ENCODE results near the gene TUBA3C.

TUBA3C gene

DNA sequence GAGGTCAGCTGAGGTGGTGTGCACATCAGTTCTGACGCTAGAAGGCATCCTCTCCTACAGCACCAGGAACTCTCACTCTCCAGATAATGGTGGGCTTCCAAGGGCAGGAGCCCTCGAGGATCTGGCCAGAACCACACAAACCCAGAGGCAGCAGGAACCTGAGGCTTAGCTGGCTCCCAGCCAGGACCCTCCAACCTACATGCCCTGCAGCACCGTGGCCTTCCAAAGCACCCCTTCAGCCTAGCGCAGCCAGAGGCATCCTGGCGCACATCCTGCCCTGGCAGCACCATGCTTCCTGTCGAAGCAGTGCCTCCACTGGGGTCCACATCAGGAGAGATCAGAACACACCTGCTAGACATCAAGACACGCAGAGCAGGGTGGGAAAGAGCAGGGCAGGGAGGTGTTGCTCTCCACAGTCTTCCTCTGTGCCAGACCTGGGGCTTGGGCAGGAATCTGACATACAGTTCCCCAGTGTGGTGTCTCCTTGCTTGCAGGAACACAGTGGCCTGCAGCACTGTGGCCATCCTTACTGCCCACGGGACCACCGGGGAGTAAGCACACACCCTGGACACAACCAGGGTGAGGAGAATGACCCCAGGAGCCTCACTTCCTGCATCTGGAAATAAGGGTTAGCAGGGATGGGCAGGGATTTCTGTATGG is 21.7 kb downstream of the TUBA3C start:
- DNase-seq: no peak

DNA sequence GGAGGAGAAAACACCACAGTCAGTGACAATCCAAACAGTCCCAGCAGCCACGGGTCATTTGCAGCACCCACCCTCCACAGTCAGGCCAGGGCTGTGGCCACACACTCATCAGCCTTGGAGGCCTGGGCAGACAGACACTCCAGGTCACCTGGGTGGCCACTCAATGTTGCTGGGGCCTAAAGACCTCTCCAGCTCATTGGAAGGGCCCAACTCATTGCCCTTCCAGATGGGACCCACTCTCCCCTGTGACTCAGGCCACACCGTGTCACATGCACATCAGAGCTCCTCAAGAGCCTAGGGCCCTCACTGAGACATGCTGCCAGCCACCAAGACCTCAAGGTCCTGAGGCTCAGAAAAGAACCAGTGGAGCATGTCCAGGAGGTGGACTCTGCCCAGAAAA is 22.4 kb downstream of the TUBA3C start:
- no peak for DNase-seq

DNA sequence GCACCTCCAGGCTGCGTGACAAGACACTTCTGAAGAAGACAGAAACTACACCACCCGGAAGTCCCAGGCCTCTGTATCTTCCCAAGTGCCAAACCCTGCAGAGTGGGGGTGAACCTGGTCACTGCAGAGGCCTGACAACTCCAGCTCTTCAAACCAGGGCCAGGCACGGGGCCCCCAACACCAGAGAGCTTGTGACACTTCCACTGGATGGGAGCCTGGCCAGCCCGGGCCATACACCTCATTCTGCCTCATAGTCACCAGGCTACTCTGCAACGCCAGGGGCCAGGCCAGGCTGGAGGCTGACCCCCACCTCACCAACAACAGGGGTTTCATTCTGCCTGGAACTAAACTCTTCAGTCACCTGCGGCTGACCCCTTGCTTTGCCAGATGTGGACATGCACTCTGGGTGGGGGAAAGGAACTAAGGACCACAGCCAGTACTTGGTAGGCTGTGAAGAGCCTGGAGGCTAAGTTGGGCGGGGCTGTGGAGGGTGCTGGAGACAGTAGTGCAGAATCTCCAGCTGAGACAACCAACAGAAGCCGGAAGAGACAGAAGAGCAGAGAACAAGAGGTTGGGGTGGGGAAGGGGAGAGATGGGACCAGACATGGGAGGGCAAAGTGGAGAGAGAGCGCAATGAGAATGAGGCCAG is 23.0 kb downstream of the TUBA3C start:
- no peak for DNase-seq

DNA sequence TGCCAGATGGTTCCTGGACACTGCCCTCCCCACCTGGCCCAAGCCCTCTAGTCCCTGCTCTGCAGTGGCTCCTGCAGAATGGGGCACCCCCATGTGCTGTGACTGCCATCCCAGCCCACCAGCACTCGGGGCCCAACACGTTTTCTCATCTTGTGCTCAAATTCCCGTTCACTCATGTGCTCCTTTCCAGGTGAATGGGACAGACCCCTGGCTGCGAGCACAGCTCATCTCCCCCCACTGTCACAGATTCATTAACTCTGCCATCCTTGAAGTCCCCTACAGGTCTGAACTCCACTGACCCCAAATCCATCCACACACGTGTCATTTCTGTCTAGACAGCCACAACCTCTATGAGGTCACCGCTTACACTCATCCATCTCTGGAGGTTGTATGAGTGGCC is 23.6 kb downstream of the TUBA3C start:
- DNase-seq: no peak

DNA sequence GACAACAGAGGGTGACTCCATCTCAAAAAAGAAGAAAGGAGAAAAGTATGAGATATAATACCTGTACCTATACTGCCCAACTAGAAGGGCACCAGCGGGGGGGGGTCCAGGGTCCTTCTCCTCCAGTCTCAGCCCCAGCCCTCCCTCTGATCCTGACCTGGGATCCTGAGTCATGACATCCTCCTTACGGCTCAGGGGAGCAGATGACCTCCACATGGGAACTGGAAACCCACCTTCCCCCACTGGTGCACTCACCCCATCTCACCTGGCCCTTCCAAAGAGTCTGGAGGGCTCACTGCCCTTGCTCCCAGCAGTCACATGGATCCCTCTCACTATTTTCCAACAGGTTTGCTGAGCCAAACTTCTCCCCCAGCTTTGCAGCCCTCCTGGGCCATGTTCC is 24.2 kb downstream of the TUBA3C start:
- no peak for DNase-seq

DNA sequence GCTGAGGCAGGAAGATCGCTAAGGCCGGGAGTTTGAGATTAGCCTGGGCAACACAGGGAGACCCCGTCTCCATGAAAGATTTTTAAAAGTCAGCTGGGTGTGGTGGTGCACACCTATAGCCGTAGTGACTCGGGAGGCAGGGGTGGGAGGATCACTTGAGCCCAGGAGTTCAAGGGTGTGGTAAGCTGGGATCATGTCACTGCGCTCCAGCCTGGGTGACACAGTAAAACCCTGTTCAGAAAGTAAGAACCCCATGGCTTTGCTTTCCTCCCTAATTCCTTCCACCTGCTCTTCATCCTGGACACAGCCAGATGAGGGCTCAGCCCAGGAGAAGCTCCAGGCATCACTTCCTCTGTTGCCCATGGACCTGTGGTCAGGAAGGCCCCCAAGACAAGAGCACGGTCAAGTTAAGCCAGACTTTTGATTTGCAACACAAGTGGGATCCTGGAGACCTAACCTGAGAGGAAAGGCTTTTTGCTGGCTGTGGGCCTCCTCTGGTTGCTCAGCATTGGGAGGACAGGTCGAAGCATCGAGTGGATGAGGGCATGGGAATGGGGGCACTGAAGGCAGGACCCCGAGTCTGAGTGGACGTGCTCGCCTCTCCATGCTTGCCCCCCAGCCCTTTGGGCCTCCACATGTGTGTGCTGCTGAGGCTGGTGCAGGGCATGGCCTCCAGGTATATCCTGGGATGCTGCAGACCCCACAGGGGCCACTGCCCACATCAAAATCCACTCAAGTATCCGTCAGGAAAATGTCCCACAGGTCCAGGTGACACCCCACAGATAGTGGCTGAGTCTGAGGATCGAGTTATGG is 25.4 kb downstream of the TUBA3C start:
- no peak for DNase-seq

DNA sequence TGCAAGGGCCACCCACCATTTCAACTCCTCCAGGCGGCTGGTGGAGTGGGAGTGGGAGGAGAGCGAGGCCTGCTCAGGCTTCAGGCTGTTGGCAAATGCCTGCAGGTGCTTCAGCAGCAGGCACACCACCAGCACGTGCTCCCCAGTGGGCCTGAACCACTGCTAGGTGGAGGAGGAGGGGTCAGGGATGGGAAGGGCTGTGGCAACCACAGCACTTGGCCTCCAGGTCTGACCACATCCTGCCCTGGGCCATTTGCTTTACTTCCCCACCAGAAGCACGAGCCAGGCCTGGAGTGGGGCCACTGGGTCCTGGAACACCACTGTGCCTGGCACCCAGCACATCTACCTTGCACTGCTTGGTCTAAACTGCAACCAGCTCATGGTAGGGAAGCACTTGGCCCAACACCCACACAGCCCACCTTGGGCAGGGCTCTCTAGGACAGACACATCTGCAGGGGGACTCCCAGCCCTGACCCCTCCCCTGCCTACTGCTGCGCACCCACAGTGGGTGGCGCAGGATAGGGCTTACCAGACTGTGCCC is 26.2 kb downstream of the TUBA3C start:
- no peak for DNase-seq

DNA sequence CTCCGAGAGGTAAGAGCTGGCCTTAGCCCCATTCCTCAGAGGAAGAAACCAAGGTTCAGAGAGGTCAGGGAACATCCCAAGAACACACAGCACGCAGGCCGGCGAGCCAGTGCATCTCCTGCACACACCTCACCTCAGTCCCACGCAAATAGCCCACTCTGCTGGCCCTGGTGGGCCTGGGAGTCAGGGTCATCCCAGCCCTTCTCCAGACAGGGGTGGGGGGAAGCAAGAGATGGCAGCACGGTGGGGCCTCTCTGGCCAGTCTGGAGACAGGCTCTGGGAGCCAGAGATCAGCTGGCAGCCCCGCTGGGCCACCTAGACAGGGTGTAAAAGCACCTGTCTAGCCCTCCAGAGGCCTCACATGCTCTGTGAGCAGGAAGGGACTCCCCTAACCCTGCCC is 26.8 kb downstream of the TUBA3C start:
- DNase-seq: no peak

DNA sequence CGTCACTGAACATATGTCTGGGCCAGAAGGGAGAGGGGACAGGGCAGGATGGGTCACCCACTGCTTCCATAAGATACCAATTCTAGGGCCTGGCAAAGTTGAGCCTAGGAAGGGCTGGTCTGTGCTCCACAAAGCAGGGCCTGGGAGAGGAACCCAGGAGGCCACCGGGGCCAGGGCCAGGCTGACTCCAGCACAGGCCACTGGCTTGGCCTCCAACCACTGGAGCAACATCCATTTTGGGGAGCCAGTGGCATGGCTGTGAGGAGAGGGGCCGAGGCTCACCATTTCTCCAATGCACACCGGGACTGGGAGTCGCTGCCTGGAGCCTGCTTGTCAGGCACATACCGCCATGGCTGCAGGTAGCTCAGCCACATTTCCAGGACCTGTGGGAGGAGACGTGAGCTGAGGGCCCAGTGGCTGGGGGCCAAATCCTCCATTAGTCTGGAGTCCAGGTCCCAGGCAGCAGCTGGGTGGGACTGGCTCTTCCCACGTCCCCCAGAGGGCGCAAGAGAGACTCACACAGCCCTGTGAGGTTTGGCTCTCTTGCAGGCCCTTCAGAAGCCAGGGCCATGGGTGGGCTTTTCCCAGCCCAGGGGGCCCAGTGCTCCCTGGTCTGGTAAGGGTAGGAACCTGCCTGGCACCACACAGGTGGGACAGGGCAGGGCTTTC is 27.7 kb downstream of the TUBA3C start:
- DNase-seq: no peak

DNA sequence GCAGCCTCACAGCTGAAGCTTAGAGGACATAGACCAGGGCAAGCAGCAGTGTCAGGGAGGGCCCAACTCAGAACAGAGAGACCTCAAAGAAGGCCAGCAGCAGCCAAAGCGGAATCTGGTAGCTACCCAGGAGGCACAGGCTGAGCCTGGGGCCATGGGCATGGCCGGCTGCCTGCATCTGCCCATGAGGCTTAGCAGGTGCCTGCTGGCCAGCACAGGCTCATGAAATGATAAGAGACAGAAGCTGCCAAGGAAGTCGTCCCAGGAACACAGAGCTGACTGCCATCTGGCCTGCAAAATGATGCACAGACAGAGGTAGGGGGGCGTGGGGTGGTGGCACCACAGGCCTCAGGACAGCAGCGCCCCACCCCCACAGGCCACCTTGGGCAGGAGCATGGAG is 29.2 kb downstream of the TUBA3C start:
- DNase-seq: no peak

DNA sequence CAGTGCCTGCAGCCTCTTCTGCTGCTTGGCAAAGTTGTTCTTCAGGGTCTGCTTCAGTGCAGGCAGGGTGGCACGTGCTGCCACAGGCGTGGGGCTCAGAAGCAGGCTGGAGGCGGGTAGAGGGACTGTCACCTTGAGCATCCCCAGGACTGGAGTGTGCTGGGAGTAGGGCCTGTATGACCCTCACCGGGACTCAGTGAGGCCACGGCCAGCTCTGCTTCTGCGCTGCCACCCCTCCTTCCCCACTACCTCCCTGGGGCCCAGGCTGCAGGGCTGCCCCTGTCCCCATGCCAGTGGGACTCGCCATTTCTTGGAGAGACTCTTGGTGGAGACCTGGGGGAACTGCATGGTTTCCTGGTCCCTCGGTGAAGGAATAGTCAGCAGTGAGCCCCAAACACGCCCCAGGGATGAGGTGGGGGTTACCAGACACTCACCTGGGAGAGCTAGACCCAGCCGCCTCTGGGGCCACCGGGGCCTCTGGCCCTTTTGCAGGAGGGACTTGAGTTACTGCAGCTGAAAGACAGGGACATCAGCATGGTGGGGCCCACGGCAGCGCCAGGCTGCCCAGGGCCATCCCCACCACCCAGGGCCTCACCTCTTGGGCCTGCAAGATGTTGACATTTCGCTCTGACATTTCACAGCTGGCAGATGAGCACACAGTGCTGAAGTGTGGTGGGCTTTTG is 29.9 kb downstream of the TUBA3C start:
- no peak for DNase-seq

DNA sequence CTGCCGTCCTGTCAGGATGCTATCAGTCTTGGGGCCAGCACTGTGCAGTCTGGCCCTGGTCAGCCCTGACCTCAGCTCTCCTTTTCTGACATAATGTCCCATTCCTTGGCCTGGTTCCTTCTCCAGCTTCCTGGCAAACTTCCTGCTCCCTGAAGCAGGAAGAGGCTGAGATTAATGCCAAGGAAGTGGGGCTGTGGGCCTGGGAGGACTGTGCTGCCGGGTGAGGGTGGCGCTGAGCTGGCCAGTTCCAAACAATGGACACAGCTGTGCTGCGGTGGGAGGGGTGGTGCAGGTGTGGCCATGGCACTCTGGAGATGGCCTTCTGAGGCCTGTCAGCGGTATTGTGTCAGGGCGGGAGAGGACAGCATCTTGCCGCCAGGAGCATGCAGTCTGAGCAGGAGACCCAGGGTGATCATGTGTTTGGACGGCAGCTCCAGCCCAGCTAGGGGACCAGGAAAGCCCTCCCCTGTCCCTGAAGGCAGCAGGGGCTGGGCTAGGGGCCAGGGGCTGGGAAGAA is 30.9 kb downstream of the TUBA3C start:
- DNase-seq: no peak

DNA sequence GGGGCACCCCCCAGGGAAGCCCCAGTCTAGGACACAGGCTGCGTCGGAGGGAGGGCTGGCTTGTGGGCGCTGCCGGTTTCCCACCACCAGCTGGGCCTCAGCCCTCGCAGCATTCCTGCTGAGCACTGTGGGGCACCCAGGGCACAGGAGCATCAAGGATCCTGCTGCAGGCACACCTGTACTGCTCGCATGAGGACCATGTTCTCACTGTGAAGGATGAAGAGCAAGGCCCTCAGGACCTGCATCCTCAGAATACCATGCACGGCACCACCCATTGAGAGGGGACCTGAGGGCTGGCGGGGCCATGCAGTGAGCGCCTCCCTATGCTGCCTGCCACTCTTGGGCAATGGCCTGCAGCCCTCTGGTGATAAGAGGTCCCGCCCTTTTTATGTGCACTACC is 31.4 kb downstream of the TUBA3C start:
- no peak for DNase-seq

DNA sequence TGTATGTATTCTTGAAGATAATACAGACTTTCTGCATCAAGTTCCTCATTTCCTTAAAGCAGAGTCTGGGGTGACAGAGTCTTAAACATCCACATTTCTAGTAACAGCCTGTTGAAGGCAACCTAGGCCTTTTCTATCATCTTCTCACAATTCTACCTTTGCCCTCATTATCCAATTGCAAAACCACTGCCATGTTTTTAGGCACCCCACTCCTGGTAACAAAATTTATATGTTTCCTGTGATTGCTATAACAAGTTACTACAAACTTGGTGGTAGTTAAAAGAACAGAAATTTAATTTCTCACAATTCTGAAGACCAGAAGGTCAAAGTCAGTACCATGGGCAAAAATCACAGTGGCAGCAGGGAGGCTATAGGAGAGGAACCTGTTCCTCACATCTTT is 33.1 kb downstream of the TUBA3C start:
- no peak for DNase-seq

Measured in cortex of kidney (tissue), 1 donor.